KMS-11 (cell line): ENCODE results near the gene LRRC7.

Source experiments
- H2AFZ ChIP-seq: fragments of 200-600 bp; sonication (generic); 2 replicates; pipeline ENCODE4 v1.6.1; 2016; ENCODE audit warnings: antibody characterized with exemption, mixed run types, low read depth
- H3K27ac ChIP-seq: fragments of 200-600 bp; sonication (generic); 2 replicates; pipeline ENCODE4 v1.6.1; 2016; ENCODE audit warnings: mild to moderate bottlenecking, mixed run types
- H3K27me3 ChIP-seq: fragments of 200-600 bp; sonication (generic); 2 replicates; pipeline ENCODE4 v1.6.1; 2017; ENCODE audit warnings: mild to moderate bottlenecking, low read depth, mixed run types, moderate library complexity; ENCODE audit not compliant: insufficient read depth
- H3K36me3 ChIP-seq: fragments of 200-600 bp; sonication (generic); 2 replicates; pipeline ENCODE4 v1.6.1; 2017; ENCODE audit warnings: mild to moderate bottlenecking, mixed run types; ENCODE audit not compliant: insufficient read depth
- H3K4me1 ChIP-seq: fragments of 200-600 bp; sonication (generic); 2 replicates; pipeline ENCODE4 v1.6.1; 2016; ENCODE audit warnings: mild to moderate bottlenecking, low read depth, mixed run types; ENCODE audit not compliant: poor library complexity, severe bottlenecking
- H3K4me2 ChIP-seq: fragments of 200-600 bp; sonication (generic); 2 replicates; pipeline ENCODE4 v1.7.0; 2016; ENCODE audit warnings: mild to moderate bottlenecking, mixed run types
- H3K4me3 ChIP-seq: fragments of 200-600 bp; sonication (generic); IDR thresholded peaks from 2 replicates; pipeline ENCODE4 v1.6.1; 2017; ENCODE audit warnings: low read depth, low read length, mixed read lengths; ENCODE audit not compliant: insufficient read depth
- H3K79me2 ChIP-seq: fragments of 200-600 bp; sonication (generic); 2 replicates; pipeline ENCODE4 v1.6.1; 2016; ENCODE audit warnings: low read depth, mixed run types; ENCODE audit not compliant: insufficient read depth
- H3K9ac ChIP-seq: fragments of 200-600 bp; sonication (generic); 2 replicates; pipeline ENCODE4 v1.6.1; 2016; ENCODE audit warnings: mild to moderate bottlenecking, mixed run types
- H4K20me1 ChIP-seq: fragments of 200-600 bp; sonication (generic); 2 replicates; pipeline ENCODE4 v1.6.1; 2016; ENCODE audit warnings: mild to moderate bottlenecking, mixed run types; ENCODE audit not compliant: insufficient read depth
- CTCF ChIP-seq: fragments of 200-600 bp; sonication (generic); conservative IDR thresholded peaks from 2 replicates; pipeline ENCODE4 v1.6.1; 2017; ENCODE audit warnings: low read depth, mild to moderate bottlenecking, antibody characterized with exemption, low read length, moderate library complexity, mixed read lengths

LRRC7 gene

GRCh38 chr1:69976896-69977295, 409.2 kb downstream of the LRRC7 start:
- Histone ChIP-seq H3K9ac (no peak overlapping the region), H3K4me3 (no peak overlapping the region), H3K79me2 (no peaks in the 10 kb centered on the region), H3K36me3 (no peaks in the 10 kb centered on the region), H4K20me1 (no peaks in the 10 kb centered on the region), H2AFZ (no peak overlapping the region), H3K4me2 (no peak overlapping the region), H3K27me3 (no peaks in the 10 kb centered on the region), H3K4me1 (no peaks in the 10 kb centered on the region), H3K27ac (no peak overlapping the region)
- no peak for TF ChIP-seq CTCF

GRCh38 chr1:69982992-69983391, 415.3 kb downstream of the LRRC7 start:
- no peak for TF ChIP-seq CTCF
- Histone ChIP-seq H3K9ac (no peak overlapping the region), H2AFZ (no peak overlapping the region), H4K20me1 (no peaks in the 10 kb centered on the region), H3K4me1 (no peaks in the 10 kb centered on the region), H3K36me3 (no peaks in the 10 kb centered on the region), H3K4me2 (no peak overlapping the region), H3K4me3 (no peak overlapping the region), H3K27ac (no peak overlapping the region), H3K27me3 (no peaks in the 10 kb centered on the region), H3K79me2 (no peaks in the 10 kb centered on the region)

- H3K27me3 ChIP-seq: no peaks in the 10 kb centered on the region
- no peaks in the 10 kb centered on the region for H3K4me1 ChIP-seq
- no peak for TF ChIP-seq CTCF
- no peaks in the 10 kb centered on the region for H3K36me3 ChIP-seq
- H2AFZ ChIP-seq: no peak overlapping the region
- no peaks in the 10 kb centered on the region for H3K79me2 ChIP-seq
- H3K4me3 ChIP-seq: no peak overlapping the region
- H4K20me1 ChIP-seq: no peaks in the 10 kb centered on the region
- H3K27ac ChIP-seq: no peak overlapping the region
- H3K4me2 ChIP-seq: no peak overlapping the region
- no peak overlapping the region for H3K9ac ChIP-seq
These were observed 417.7 kb downstream of the LRRC7 start for GRCh38 chr1:69985376-69985775.

GRCh38 chr1:69985901-69986439, 418.2 kb downstream of the LRRC7 start:
- Histone ChIP-seq H3K36me3 (no peaks in the 10 kb centered on the region), H3K4me2 (no peak overlapping the region), H4K20me1 (no peaks in the 10 kb centered on the region), H3K27me3 (no peaks in the 10 kb centered on the region), H2AFZ (no peak overlapping the region), H3K4me1 (no peaks in the 10 kb centered on the region), H3K27ac (no peak overlapping the region), H3K79me2 (no peaks in the 10 kb centered on the region), H3K4me3 (no peak overlapping the region), H3K9ac (no peak overlapping the region)
- no peak for TF ChIP-seq CTCF

GRCh38 chr1:69987881-69988280, 420.2 kb downstream of the LRRC7 start:
- Histone ChIP-seq H3K27me3 (no peaks in the 10 kb centered on the region), H3K27ac (no peak overlapping the region), H3K9ac (no peak overlapping the region), H3K79me2 (no peaks in the 10 kb centered on the region), H3K36me3 (no peaks in the 10 kb centered on the region), H3K4me2 (no peak overlapping the region), H3K4me1 (no peaks in the 10 kb centered on the region), H2AFZ (no peak overlapping the region), H3K4me3 (no peak overlapping the region), H4K20me1 (no peaks in the 10 kb centered on the region)
- no peak for TF ChIP-seq CTCF
